Activated CD8-positive, alpha-beta T cell treated with anti-CD3 and anti-CD28 coated beads, Interleukin-2, amount 10 ng/mL, durations not matched to agents 7 days and 5 days (primary cell): ENCODE data around the gene C1orf74. TPM values are rescaled to one million over a fixed set of nuclear protein-coding genes. Genes with fewer than 3 reads are reported as not detected.

ENCODE experiments used
- total RNA-seq, 2 experiments: library from RNA; stranded (reverse); gene quantifications; one replicate each; pipeline ENCODE4 v1.2.3, GENCODE V29; 2021

Gene C1orf74
- total RNA-seq, 2 experiments from 2014 or later = 2.5 to 2.6 TPM

Other genes with a start within 250 kb of the C1orf74 start
- gene CAMK1G, start 200.8 kb downstream of the C1orf74 start, total RNA-seq = not detected
- gene LAMB3, start 132.1 kb downstream of the C1orf74 start, total RNA-seq = under 1 TPM; 0.78 to 0.84 TPM
- not detected for gene G0S2, start 109.1 kb downstream of the C1orf74 start, total RNA-seq
- not detected for gene HSD11B1, start 79.7 kb downstream of the C1orf74 start, total RNA-seq
- gene TRAF3IP3, start 28.5 kb downstream of the C1orf74 start, total RNA-seq = 100 to 1,000 TPM; 319 to 322 TPM
- gene IRF6, start 21.6 kb upstream of the C1orf74 start, total RNA-seq = under 1 TPM; 0.16 to 0.21 TPM
- 1 to 10 TPM; 6.3 to 6.5 TPM for gene UTP25, start 43.4 kb upstream of the C1orf74 start, total RNA-seq
- not detected for gene SYT14, start 153.7 kb upstream of the C1orf74 start, total RNA-seq